HepG2 (cell line): ENCODE measurements around the gene PPP2R5E. TPM values are rescaled to one million over a fixed set of nuclear protein-coding genes. Genes with fewer than 3 reads are reported as not detected.

Source experiments
- ATAC-seq: fragments of 200-7000 bp; cut with Tn5 transposase; 3 replicates; pipeline ENCODE4 v1.9.1; 2020; ENCODE audit warnings: mild to moderate bottlenecking, moderate library complexity
- BruUV-seq: library from RNA; stranded (reverse); fragments of 400-500 nt; replicated peaks from 2 replicates; lab custom pipeline; 2021; lab: Mats Ljungman, UMichigan
- CTCF ChIA-PET: fragments of 300-600 bp; formaldehyde crosslinking; extraction: SDS; loops from one replicate; lab custom pipeline; 2021; ENCODE audit warnings: low total read pairs, inconsistent platforms, low intra/inter-chr PET ratio; lab: Yijun Ruan, JAX
- POLR2A ChIA-PET: fragments of 350-600 bp; sonication (Branson Sonifier 250); formaldehyde crosslinking; loops from one replicate; lab custom pipeline; 2020; ENCODE audit warnings: antibody characterized with exemption, inconsistent platforms; lab: Yijun Ruan, JAX
- DNase-seq: peaks from one replicate; pipeline ENCODE4 v3.0.0-alpha.2; 2015; ENCODE audit warnings: low spot score
- FAIRE-seq: peaks from 3 replicates; lab custom pipeline; 2011; peaks lifted over from hg19 to GRCh38; lab: Jason Lieb, UNC
- H2AFZ ChIP-seq: one replicate; pipeline ENCODE4 v1.6.1; 2011; ENCODE audit warnings: low read length, inconsistent platforms
- H3K27ac ChIP-seq: fragments of 300-600 bp; 3 replicates; pipeline ENCODE4 v1.8.0; 2011; ENCODE audit warnings: mixed run types, mild to moderate bottlenecking, mixed read lengths, low read length, inconsistent platforms; ENCODE audit not compliant: insufficient read depth; ENCODE audit errors: extremely low read length
- H3K27me3 ChIP-seq, 2 experiments: fragments of 200-600 bp in 1 of 2; 2 replicates in 1 of 2; 3 replicates in 1 of 2; pipeline versions ENCODE4 v1.6.0 to v1.8.0; 2011; ENCODE audit warnings: low read length in 2 of 2, mild to moderate bottlenecking in 2 of 2, moderate library complexity in 2 of 2, inconsistent platforms in 1 of 2; ENCODE audit not compliant: insufficient read depth in 2 of 2, control insufficient read depth in 1 of 2
- H3K36me3 ChIP-seq, 2 experiments: fragments of 200-600 bp in 1 of 2; replicated peaks in 1 of 2; 2 replicates in 1 of 2; 3 replicates in 1 of 2; pipeline versions ENCODE4 v1.5.1 to v1.8.0; 2011; ENCODE audit warnings: low read length in 2 of 2, inconsistent platforms in 1 of 2; ENCODE audit not compliant: insufficient read depth in 2 of 2, control insufficient read depth in 1 of 2
- H3K4me1 ChIP-seq: 2 replicates; pipeline ENCODE4 v1.5.1; 2012; ENCODE audit warnings: low read length, inconsistent platforms; ENCODE audit not compliant: insufficient read depth
- H3K4me2 ChIP-seq: 2 replicates; pipeline ENCODE4 v1.6.0; 2011; ENCODE audit warnings: low read depth, low read length, inconsistent platforms
- H3K4me3 ChIP-seq, 3 experiments: fragments of 200-600 bp in 1 of 3; sonication (generic), shearing (Covaris generic) in 1 of 3; replicated peaks in 1 of 3; 2 replicates each; pipeline ENCODE4 v1.5.1; 2011 to 2016; ENCODE audit warnings: low read length in 3 of 3, inconsistent platforms in 2 of 3, low read depth in 2 of 3, mild to moderate bottlenecking in 2 of 3, control low read depth in 1 of 3, mixed read lengths in 1 of 3; ENCODE audit not compliant: insufficient read depth in 1 of 3
- H3K79me2 ChIP-seq: one replicate; pipeline ENCODE4 v1.6.1; 2011; ENCODE audit warnings: low read length, inconsistent platforms; ENCODE audit not compliant: insufficient read depth
- H3K9ac ChIP-seq: 2 replicates; pipeline ENCODE4 v1.6.0; 2011; ENCODE audit warnings: mild to moderate bottlenecking, low read depth, low read length, inconsistent platforms; ENCODE audit not compliant: insufficient read depth
- H3K9me3 ChIP-seq: 2 replicates; pipeline ENCODE4 v1.5.1; 2012; ENCODE audit warnings: mild to moderate bottlenecking, low read length
- H4K20me1 ChIP-seq: 2 replicates; pipeline ENCODE4 v1.6.0; 2011; ENCODE audit warnings: inconsistent platforms, mild to moderate bottlenecking, low read length, moderate library complexity; ENCODE audit not compliant: insufficient read depth
- CBFB ChIP-seq: sonication (generic); formaldehyde crosslinking; IDR thresholded peaks from 2 replicates; pipeline ENCODE4 v1.4.0; 2020; ENCODE audit warnings: missing genetic modification reagents
- FOXO1 ChIP-seq: sonication (generic); formaldehyde crosslinking; IDR thresholded peaks from 2 replicates; pipeline ENCODE4 v1.4.0; 2020; ENCODE audit warnings: missing genetic modification reagents
- KDM3A ChIP-seq: IDR thresholded peaks from 2 replicates; pipeline ENCODE4 v1.6.1; 2018; ENCODE audit warnings: low read depth, missing compliant biosample characterization
- MATR3 ChIP-seq: sonication (generic); formaldehyde crosslinking; IDR thresholded peaks from 2 replicates; pipeline ENCODE4 v1.4.0; 2020; ENCODE audit warnings: missing genetic modification reagents
- MEF2D ChIP-seq: sonication (generic); formaldehyde crosslinking; IDR thresholded peaks from 2 replicates; pipeline ENCODE4 v1.5.1; 2020; ENCODE audit warnings: mild to moderate bottlenecking, missing genetic modification reagents
- MEIS2 ChIP-seq: sonication (generic); formaldehyde crosslinking; IDR thresholded peaks from 2 replicates; pipeline ENCODE4 v1.9.0; 2021; ENCODE audit warnings: mild to moderate bottlenecking, missing genetic modification reagents
- PHF21A ChIP-seq: sonication (generic); formaldehyde crosslinking; IDR thresholded peaks from 2 replicates; pipeline ENCODE4 v1.5.0; 2020; ENCODE audit warnings: mild to moderate bottlenecking, missing genetic modification reagents
- RARA ChIP-seq: IDR thresholded peaks from 2 replicates; pipeline ENCODE4 v1.6.1; 2016; ENCODE audit warnings: missing genetic modification reagents, missing compliant biosample characterization
- RCOR2 ChIP-seq: IDR thresholded peaks from 2 replicates; pipeline ENCODE4 v1.6.1; 2016; ENCODE audit warnings: missing biosample characterization, missing genetic modification reagents
- SOX13 ChIP-seq, 3 experiments: fragments of 450-650 bp in 1 of 3; sonication (generic) in 1 of 3; formaldehyde crosslinking in 1 of 3; IDR thresholded peaks in 2 of 3; conservative IDR thresholded peaks in 1 of 3; 2 replicates each; pipeline versions ENCODE4 v1.5.0 to v1.6.1; 2016 to 2020; ENCODE audit warnings: antibody characterized with exemption in 1 of 3, mild to moderate bottlenecking in 1 of 3, missing compliant biosample characterization in 1 of 3, missing genetic modification reagents in 1 of 3, moderate library complexity in 1 of 3
- ZBTB8A ChIP-seq: sonication (generic); formaldehyde crosslinking; IDR thresholded peaks from 2 replicates; pipeline ENCODE4 v1.4.0; 2020; ENCODE audit warnings: mild to moderate bottlenecking, low read depth, missing genetic modification reagents, borderline replicate concordance
- ZFP36L2 ChIP-seq: sonication (generic); formaldehyde crosslinking; IDR thresholded peaks from 2 replicates; pipeline ENCODE4 v1.4.0; 2020; ENCODE audit warnings: missing genetic modification reagents
- ZNF274 ChIP-seq: sonication (generic); formaldehyde crosslinking; IDR thresholded peaks from 2 replicates; pipeline ENCODE4 v1.5.1; 2020; ENCODE audit warnings: mild to moderate bottlenecking, missing genetic modification reagents
- ZNF33A ChIP-seq: sonication (generic); formaldehyde crosslinking; IDR thresholded peaks from 2 replicates; pipeline ENCODE4 v1.5.1; 2020; ENCODE audit warnings: missing genetic modification reagents, mild to moderate bottlenecking, moderate library complexity, borderline replicate concordance
- ZNF563 ChIP-seq: sonication (generic); formaldehyde crosslinking; IDR thresholded peaks from 2 replicates; pipeline ENCODE4 v1.8.0; 2022; ENCODE audit warnings: mild to moderate bottlenecking, moderate library complexity, missing genetic modification reagents
- ZNF619 ChIP-seq: sonication (generic); formaldehyde crosslinking; IDR thresholded peaks from 2 replicates; pipeline ENCODE4 v1.4.0; 2020; ENCODE audit warnings: mild to moderate bottlenecking, missing genetic modification reagents
- ZNF660 ChIP-seq: sonication (generic); formaldehyde crosslinking; IDR thresholded peaks from 2 replicates; pipeline ENCODE4 v1.5.1; 2020; ENCODE audit warnings: mild to moderate bottlenecking, low read depth, missing genetic modification reagents, borderline replicate concordance
- ZNF713 ChIP-seq: sonication (generic); formaldehyde crosslinking; IDR thresholded peaks from 2 replicates; pipeline ENCODE4 v1.4.0; 2020; ENCODE audit warnings: mild to moderate bottlenecking, missing genetic modification reagents
- WGBS: methylation state at CpG from one replicate; pipeline ENCODE4 v1.1.6; 2017; ENCODE audit warnings: low lambda C conversion rate; 5-methylcytosine and 5-hydroxymethylcytosine counted together
- in situ Hi-C: cut with HindIII; loops from 2 replicates; pipeline ENCODE4 v1.10.0; 2017; ENCODE audit warnings: low pct_unique_long_range_greater_than_20kb; ENCODE audit not compliant: extremely low pct_ligation_motif_present
- intact Hi-C: fragments of 100-400 bp; cut with micrococcal nuclease; formaldehyde crosslinking; loops from one replicate; pipeline ENCODE4 v1.10.0; 2022; ENCODE audit not compliant: unreplicated experiment
- polyA plus RNA-seq, 8 experiments: library from polyadenylated mRNA; depleted of rRNA in 3 of 8; stranded (reverse) in 7 of 8; unstranded in 1 of 8; fragments of >200 nt; fragmentation: Illumina TruSeq in 4 of 8; extraction: Trizol in 4 of 8; gene quantifications; 2 replicates each; pipeline versions ENCODE4 v1.2.1 to v1.2.3, GENCODE V29; 2011 to 2016; ENCODE audit warnings: low read depth in 4 of 8, missing spikeins in 1 of 8, mixed read lengths in 1 of 8; ENCODE audit not compliant: insufficient read depth in 1 of 8
- total RNA-seq, 5 experiments: library from RNA; depleted of rRNA; stranded (reverse); fragments of >200 nt; fragmentation: Illumina TruSeq; extraction: Trizol; gene quantifications; 2 replicates each; pipeline ENCODE4 v1.2.3, GENCODE V29; 2016; ENCODE audit warnings: low read depth in 1 of 5
- TF ChIP-seq, protein P1 (sequence below): sonication (generic); formaldehyde crosslinking; IDR thresholded peaks from 2 replicates; pipeline ENCODE4 v1.8.1; 2023; ENCODE audit warnings: mild to moderate bottlenecking, inconsistent platforms, moderate library complexity, missing genetic modification reagents, borderline replicate concordance

PPP2R5E gene
- total and polyA plus RNA-seq, 2 of the 13 experiments (the other 11 are each of a cell fraction or from before 2014, with no cell fraction given): 8.9 to 11.0 TPM

- Histone ChIP-seq H3K9ac (no peak overlapping the region), H3K79me2 (no peaks in the 10 kb centered on the region), H4K20me1 (no peaks in the 10 kb centered on the region), H3K27ac (no peak overlapping the region), H3K4me2 (no peak overlapping the region), H3K4me1 (no peaks in the 10 kb centered on the region), H3K9me3 (no peaks in the 10 kb centered on the region), H2AFZ (no peak overlapping the region), H3K27me3 (no peaks in the 10 kb centered on the region), H3K36me3 (no peaks in the 10 kb centered on the region), H3K4me3 (no peak overlapping the region)
- TF ChIP-seq ZFP36L2 (CRISPR knock-in tag): no peak
- TF ChIP-seq ZNF274 (CRISPR knock-in tag): no peak
- no peak for TF ChIP-seq PHF21A (CRISPR knock-in tag)
- ATAC-seq: no peak
- WGBS: 39% methylated on average over 6 of the region's 6 CpGs
- POLR2A ChIA-PET: no interaction called here
- BruUV-seq: no TSS peak
- in situ Hi-C loops: no loop called here
- no peak for FAIRE-seq
- CTCF ChIA-PET: no interaction called here
- intact Hi-C loops: no loop called here
- no peak for DNase-seq
These were observed 214.1 kb downstream of the PPP2R5E start for GRCh38 chr14:63328787-63329737.

DNA sequence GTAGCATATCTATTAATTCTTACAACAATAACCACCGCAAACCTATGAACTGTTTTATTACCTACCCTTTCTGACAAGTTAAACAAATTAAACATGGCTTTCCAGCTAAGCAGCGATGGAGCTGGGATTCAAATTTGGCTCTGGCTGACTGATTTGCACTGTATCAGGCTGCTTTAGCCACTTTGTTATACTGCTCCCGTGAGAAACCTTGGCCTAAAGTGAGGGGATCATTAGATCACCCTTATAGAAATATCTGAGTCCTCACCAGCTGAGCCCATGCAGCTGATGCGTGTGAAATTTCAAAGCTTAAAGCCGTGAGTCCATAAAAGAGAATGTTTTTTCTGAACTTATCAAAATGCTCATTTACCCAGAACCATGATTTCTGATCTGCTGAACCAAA, 216.3 kb downstream of the PPP2R5E start:
- ATAC-seq (no peak), FAIRE-seq (no peak), DNase-seq (no peak)
- Histone ChIP-seq H3K79me2 (no peaks in the 10 kb centered on the region), H4K20me1 (no peaks in the 10 kb centered on the region), H3K4me3 (no peak overlapping the region), H3K9ac (no peak overlapping the region), H2AFZ (no peak overlapping the region), H3K4me1 (no peaks in the 10 kb centered on the region), H3K27me3 (no peaks in the 10 kb centered on the region), H3K36me3 (no peaks in the 10 kb centered on the region), H3K27ac (no peak overlapping the region), H3K9me3 (no peaks in the 10 kb centered on the region), H3K4me2 (no peak overlapping the region)
- BruUV-seq: no TSS peak
- WGBS: 54% methylated on average over 5 of the region's 5 CpGs
- in situ Hi-C loops (no loop called here), intact Hi-C loops (no loop called here)
- ChIA-PET CTCF (no interaction called here), POLR2A (no interaction called here)
- TF ChIP-seq ZNF33A (CRISPR knock-in tag) (no peak), ZNF660 (CRISPR knock-in tag) (no peak), ZBTB8A (no peak), KDM3A (no peak), ZNF619 (CRISPR knock-in tag) (no peak), MATR3 (CRISPR knock-in tag) (no peak), MEIS2 (CRISPR knock-in tag) (no peak), SOX13 (IDR thresholded peaks at IDR 0.05) (no peak), SOX13 (CRISPR knock-in tag; conservative IDR thresholded peaks at IDR 0.05 in 1 of 2, IDR thresholded peaks at IDR 0.05 in 1 of 2) (no peak), CBFB (CRISPR knock-in tag) (no peak), RCOR2 (CRISPR knock-in tag) (no peak), ZNF563 (CRISPR knock-in tag) (no peak), RARA (CRISPR knock-in tag) (no peak), ZNF713 (CRISPR knock-in tag) (no peak), FOXO1 (CRISPR knock-in tag) (no peak), MEF2D (no peak)
- TF ChIP-seq, protein P1, sequence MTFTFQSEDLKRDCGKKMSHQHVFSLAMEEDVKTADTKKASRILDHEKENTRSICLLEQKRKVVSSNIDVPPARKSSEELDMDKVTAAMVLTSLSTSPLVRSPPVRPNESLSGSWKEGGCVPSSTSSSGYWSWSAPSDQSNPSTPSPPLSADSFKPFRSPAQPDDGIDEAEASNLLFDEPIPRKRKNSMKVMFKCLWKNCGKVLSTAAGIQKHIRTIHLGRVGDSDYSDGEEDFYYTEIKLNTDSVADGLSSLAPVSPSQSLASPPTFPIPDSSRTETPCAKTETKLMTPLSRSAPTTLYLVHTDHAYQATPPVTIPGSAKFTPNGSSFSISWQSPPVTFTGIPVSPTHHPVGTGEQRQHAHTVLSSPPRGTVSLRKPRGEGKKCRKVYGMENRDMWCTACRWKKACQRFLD (CRISPR knock-in tag): no peak
